ENCODE data around the gene DPP8. TPM values are rescaled to one million over a fixed set of nuclear protein-coding genes. Genes with fewer than 3 reads are reported as not detected.
A peak's percentile ranks its signal among the peaks of the same experiment; 100 is the strongest.

Gene DPP8
- total and polyA plus RNA-seq, 2 donors (not counting 3 experiments of a cell fraction or from before 2014, with no cell fraction given), result 12.1 to 35.3 TPM

DNA sequence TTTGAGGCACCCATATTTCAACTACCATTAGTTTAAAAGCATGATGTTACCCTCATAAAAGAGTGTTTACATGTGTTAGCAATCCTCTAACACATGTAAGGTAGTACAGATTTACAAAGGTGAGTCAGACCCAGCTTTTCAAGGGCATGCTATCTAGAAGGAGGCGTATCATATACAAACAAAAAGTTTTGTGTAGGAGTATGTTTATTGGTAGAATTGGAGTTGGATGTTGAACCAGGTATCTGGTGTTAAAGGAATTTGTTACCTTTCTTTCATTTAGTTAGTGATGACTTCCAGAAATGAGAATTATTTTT, 15.2 kb upstream of the DPP8 start:
- POLR2A ChIA-PET, result no interaction called here
- BruUV-seq (replicated peaks), result no TSS peak

GRCh38 chr15:65530318-65531111, 13.0 kb upstream of the DPP8 start, which contains the start of gene HACD3:
Gene HACD3 (plus strand): TSS chr15:65530463. CDS start chr15:65530632, 169 bp downstream.
- H3K27me3 ChIP-seq (ENCODE audit: control insufficient read depth in 2 of 2, insufficient read depth in 2 of 2, low read length in 2 of 2), result no peaks in the 10 kb centered on the region
- POLR2A ChIA-PET, result no interaction called here
- H3K27ac ChIP-seq (ENCODE audit: insufficient read depth, low read depth, low read length), result peak within 1 kb of the TSS; percentile 20
- no peak for TF ChIP-seq CTCF (IDR thresholded peaks at IDR 0.05; ENCODE audit: extremely low read depth in 1 of 2, insufficient read depth in 1 of 2, low read depth in 1 of 2, low read length in 2 of 2)
- TF ChIP-seq MAX (IDR thresholded peaks at IDR 0.05; ENCODE audit: insufficient read depth, insufficient read length), result no peak
- no peak for TF ChIP-seq FOS (IDR thresholded peaks at IDR 0.05; ENCODE audit: borderline replicate concordance, insufficient read depth, low read length)
- TF ChIP-seq EZH2 (IDR thresholded peaks at IDR 0.05; ENCODE audit: borderline replicate concordance, low read depth, low read length, severe bottlenecking), result no peak
- TF ChIP-seq POLR2AphosphoS5 (IDR thresholded peaks at IDR 0.05; ENCODE audit: insufficient read depth, low read depth, low read length), result peak; percentile 58
- no peak for TF ChIP-seq GATA2 (IDR thresholded peaks at IDR 0.05; ENCODE audit: insufficient read depth, insufficient read length, low read depth, low read length)
- peak; percentile 73 for TF ChIP-seq POLR2A (IDR thresholded peaks at IDR 0.05; ENCODE audit: low read depth, low read length)
- no peak for TF ChIP-seq MYC (IDR thresholded peaks at IDR 0.05; ENCODE audit: low read depth, low read length)
- TF ChIP-seq JUN (IDR thresholded peaks at IDR 0.05; ENCODE audit: borderline replicate concordance, insufficient read depth, insufficient read length, low read depth), result no peak
- H3K9ac ChIP-seq (replicated peaks; ENCODE audit: extremely low read depth, insufficient read depth, low read length), result peak within 1 kb of the TSS; percentile 59
- H3K9me3 ChIP-seq (replicated peaks; ENCODE audit: control insufficient read depth, insufficient read depth, low read length), result no peaks in the 10 kb centered on the region
- no peaks in the 10 kb centered on the region for H3K9me1 ChIP-seq (replicated peaks; ENCODE audit: control insufficient read depth, extremely low read depth, insufficient read depth, low read length)
- CTCF ChIA-PET, result interaction anchor here (0.8 to 1.3 kb wide), 4 partner anchors 14 to 58 kb away, joined by 3 to 4 read pairs (median 3); no protein-coding TSS in a partner anchor
- FAIRE-seq (peak; percentile 81), DNase-seq (ENCODE audit: low read depth, low spot score) (peak; percentile 84)
- H2AFZ ChIP-seq (ENCODE audit: low read depth, low read length), result peak within 1 kb of the TSS; percentile 99
- intact Hi-C loops (cut with micrococcal nuclease), result loop anchor here (1.0 kb wide), 1 partner anchor 13 kb away; the partner anchor contains the start of gene DPP8
- no peaks in the 10 kb centered on the region for H3K36me3 ChIP-seq (ENCODE audit: control insufficient read depth in 2 of 2, extremely low read depth in 1 of 2, insufficient read depth in 2 of 2, low read length in 2 of 2)
- H3K4me1 ChIP-seq (ENCODE audit: control insufficient read depth, extremely low read depth, insufficient read depth, low read length), result peaks cover 16% of the 10 kb centered on the region
- peak within 1 kb of the TSS; percentile 54 to 83 (median 80) for H3K4me3 ChIP-seq (replicated peaks in 1 of 3; ENCODE audit: insufficient read depth in 1 of 3, low read depth in 1 of 3, low read length in 3 of 3)
- H3K4me2 ChIP-seq (ENCODE audit: insufficient read depth, low read length), result peak within 1 kb of the TSS; percentile 78
- dilution Hi-C loops (cut with MboI; ENCODE audit: extremely low pct_ligation_motif_present, low sequenced_read_pairs), result no loop called here
- H4K20me1 ChIP-seq (replicated peaks; ENCODE audit: control insufficient read depth, extremely low read depth, insufficient read depth, low read length), result no peaks in the 10 kb centered on the region
- BruUV-seq (replicated peaks), result no TSS peak
- H3K79me2 ChIP-seq (ENCODE audit: control insufficient read depth, insufficient read depth, low read length), result peaks cover 50% of the 10 kb centered on the region

More for the DNA sequence above, 15.2 kb upstream of the DPP8 start:
- dilution Hi-C loops (cut with MboI; ENCODE audit: extremely low pct_ligation_motif_present, low sequenced_read_pairs) (no loop called here), intact Hi-C loops (cut with micrococcal nuclease) (no loop called here)
- H3K9me1 ChIP-seq (replicated peaks; ENCODE audit: control insufficient read depth, extremely low read depth, insufficient read depth, low read length), result no peaks in the 10 kb centered on the region
- no peak overlapping the region for H3K9ac ChIP-seq (replicated peaks; ENCODE audit: extremely low read depth, insufficient read depth, low read length)
- H3K4me1 ChIP-seq (ENCODE audit: control insufficient read depth, extremely low read depth, insufficient read depth, low read length), result peaks cover 10% of the 10 kb centered on the region
- H3K4me3 ChIP-seq (replicated peaks in 1 of 3; ENCODE audit: insufficient read depth in 1 of 3, low read depth in 1 of 3, low read length in 3 of 3), result no peak overlapping the region
- H3K27ac ChIP-seq (ENCODE audit: insufficient read depth, low read depth, low read length), result no peak overlapping the region
- peaks cover 68% of the 10 kb centered on the region for H3K79me2 ChIP-seq (ENCODE audit: control insufficient read depth, insufficient read depth, low read length)
- no peaks in the 10 kb centered on the region for H3K9me3 ChIP-seq (replicated peaks; ENCODE audit: control insufficient read depth, insufficient read depth, low read length)
- CTCF ChIA-PET, result no interaction called here
- no peak for FAIRE-seq
- no peaks in the 10 kb centered on the region for H3K27me3 ChIP-seq (ENCODE audit: control insufficient read depth in 2 of 2, insufficient read depth in 2 of 2, low read length in 2 of 2)
- TF ChIP-seq FOS (IDR thresholded peaks at IDR 0.05; ENCODE audit: borderline replicate concordance, insufficient read depth, low read length), result peak; percentile 14
- TF ChIP-seq POLR2AphosphoS5 (IDR thresholded peaks at IDR 0.05; ENCODE audit: insufficient read depth, low read depth, low read length), result no peak
- H3K4me2 ChIP-seq (ENCODE audit: insufficient read depth, low read length), result no peak overlapping the region
- no peaks in the 10 kb centered on the region for H3K36me3 ChIP-seq (ENCODE audit: control insufficient read depth in 2 of 2, extremely low read depth in 1 of 2, insufficient read depth in 2 of 2, low read length in 2 of 2)
- no peak overlapping the region for H2AFZ ChIP-seq (ENCODE audit: low read depth, low read length)
- DNase-seq (ENCODE audit: low read depth, low spot score), result no peak
- no peaks in the 10 kb centered on the region for H4K20me1 ChIP-seq (replicated peaks; ENCODE audit: control insufficient read depth, extremely low read depth, insufficient read depth, low read length)

Measured in endothelial cell of umbilical vein (primary cell).